Measurements from ENCODE around the gene FKBP1B. TPM values are rescaled to one million over a fixed set of nuclear protein-coding genes. Genes with fewer than 3 reads are reported as not detected.

FKBP1B gene
- total RNA-seq, 1 donor from 2014 or later = 1.4 TPM

DNA sequence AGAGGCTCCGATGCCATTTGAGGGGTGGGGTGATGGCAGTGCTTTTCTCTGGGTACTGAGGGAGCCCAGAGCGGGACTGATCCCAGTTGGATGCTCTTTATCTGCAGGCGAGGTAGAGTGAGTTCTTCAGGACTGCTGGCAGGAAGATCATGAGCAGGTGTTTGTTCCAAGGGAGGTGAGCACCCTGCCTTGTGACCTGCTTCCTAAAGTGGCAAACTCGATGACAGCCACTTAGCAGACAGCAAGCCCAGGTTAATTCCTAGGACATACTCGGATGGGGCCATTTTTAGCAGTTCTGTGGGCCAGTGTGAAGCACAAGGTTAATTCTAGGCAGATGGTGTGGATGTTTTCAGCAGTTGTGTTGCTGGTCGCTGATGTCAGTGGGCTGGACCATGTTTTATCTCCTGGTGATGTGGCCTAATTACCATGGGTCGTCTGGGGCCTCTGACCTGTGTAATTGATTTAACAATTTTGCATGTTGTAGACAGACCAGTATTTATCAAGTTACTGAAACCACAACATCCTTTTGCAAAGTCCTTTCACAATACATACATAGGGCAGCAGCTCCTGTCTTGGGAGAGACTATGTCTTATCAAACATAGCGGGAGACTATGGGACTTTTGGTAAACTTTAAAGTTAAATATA lies 4.9 kb downstream of the FKBP1B start:
- ATAC-seq (ENCODE audit: low read depth) (no peak), DNase-seq (no peak)
- no peak overlapping the region for H3K4me3 Mint-ChIP-seq
- no peaks in the 10 kb centered on the region for H3K9me3 Mint-ChIP-seq
- intact Hi-C loops (cut with micrococcal nuclease) = no loop called here
- no peaks in the 10 kb centered on the region for H3K4me1 Mint-ChIP-seq
- POLR2A ChIA-PET = interaction anchor here (0.6 kb wide), 1 partner anchor 53 kb away, joined by 3 read pairs; no protein-coding TSS in a partner anchor
- TF ChIP-seq, protein P1, sequence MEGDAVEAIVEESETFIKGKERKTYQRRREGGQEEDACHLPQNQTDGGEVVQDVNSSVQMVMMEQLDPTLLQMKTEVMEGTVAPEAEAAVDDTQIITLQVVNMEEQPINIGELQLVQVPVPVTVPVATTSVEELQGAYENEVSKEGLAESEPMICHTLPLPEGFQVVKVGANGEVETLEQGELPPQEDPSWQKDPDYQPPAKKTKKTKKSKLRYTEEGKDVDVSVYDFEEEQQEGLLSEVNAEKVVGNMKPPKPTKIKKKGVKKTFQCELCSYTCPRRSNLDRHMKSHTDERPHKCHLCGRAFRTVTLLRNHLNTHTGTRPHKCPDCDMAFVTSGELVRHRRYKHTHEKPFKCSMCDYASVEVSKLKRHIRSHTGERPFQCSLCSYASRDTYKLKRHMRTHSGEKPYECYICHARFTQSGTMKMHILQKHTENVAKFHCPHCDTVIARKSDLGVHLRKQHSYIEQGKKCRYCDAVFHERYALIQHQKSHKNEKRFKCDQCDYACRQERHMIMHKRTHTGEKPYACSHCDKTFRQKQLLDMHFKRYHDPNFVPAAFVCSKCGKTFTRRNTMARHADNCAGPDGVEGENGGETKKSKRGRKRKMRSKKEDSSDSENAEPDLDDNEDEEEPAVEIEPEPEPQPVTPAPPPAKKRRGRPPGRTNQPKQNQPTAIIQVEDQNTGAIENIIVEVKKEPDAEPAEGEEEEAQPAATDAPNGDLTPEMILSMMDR (IDR thresholded peaks at IDR 0.05) = no peak
- no peaks in the 10 kb centered on the region for H3K27me3 Mint-ChIP-seq
- H3K36me3 Mint-ChIP-seq (ENCODE audit: low read depth) = no peaks in the 10 kb centered on the region
- CTCF ChIA-PET = no interaction called here
- H3K27ac Mint-ChIP-seq = no peak overlapping the region

DNA sequence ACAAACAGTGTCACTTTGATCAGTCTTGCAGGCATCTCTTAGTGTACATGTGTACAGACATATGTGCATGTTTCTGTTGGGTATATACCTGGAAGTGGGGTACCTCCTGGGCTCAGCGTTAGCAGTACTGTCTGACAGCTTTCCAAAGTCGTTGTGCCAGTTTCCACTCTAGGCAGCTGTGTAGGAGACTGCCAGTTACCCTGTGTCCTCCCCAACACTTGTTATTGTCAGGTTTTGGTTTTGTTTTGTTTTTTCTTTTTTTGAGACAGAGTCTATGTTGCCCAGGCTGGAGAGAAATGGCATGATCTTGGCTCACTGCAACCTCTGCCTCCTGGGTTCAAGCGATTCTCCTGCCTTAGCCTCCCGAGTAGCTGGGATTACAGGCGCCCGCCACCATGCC lies 6.2 kb downstream of the FKBP1B start:
- Mint-ChIP-seq H3K4me1 (no peaks in the 10 kb centered on the region), H3K27me3 (no peaks in the 10 kb centered on the region), H3K36me3 (ENCODE audit: low read depth) (no peaks in the 10 kb centered on the region), H3K27ac (no peak overlapping the region), H3K9me3 (no peaks in the 10 kb centered on the region), H3K4me3 (no peak overlapping the region)
- ChIA-PET POLR2A (no interaction called here), CTCF (no interaction called here)
- intact Hi-C loops (cut with micrococcal nuclease) = no loop called here
- no peak for DNase-seq
- no peak for ATAC-seq (ENCODE audit: low read depth)
- TF ChIP-seq, protein P1 (IDR thresholded peaks at IDR 0.05) = no peak

DNA sequence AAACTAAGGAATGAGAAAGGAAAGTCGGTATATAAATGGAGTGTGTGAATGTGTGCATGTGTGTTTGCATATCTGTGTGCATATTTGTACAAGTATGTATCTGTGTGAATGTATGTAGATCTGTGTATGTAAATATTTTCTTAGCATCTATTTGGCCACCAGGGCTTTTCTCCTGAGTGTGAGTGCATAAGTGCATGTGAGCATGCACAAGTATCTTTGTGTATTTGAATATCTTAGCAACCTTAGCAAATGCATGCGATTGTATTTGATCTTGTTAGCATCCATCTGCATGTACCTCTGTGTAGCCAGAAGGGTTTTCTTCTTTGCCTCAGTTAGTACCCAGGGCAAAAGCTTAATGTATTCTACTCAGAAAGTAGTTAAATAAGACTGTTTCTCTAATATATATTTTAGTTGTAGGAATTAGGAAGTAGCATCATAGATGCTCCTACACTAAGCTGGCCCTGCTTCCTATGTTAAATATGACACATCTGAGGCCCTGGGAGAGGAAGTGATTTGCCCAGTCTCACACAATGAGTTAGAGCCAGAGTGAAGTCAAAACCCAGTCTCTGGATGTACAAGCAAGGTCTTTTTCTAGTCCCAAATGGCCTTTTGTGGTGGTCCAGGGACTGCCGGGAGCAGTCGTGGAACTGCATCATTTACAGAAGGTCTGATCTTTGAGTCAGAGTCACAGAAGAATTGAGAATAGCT lies 9.2 kb downstream of the FKBP1B start:
- no peak overlapping the region for H3K4me3 Mint-ChIP-seq
- intact Hi-C loops (cut with micrococcal nuclease) = no loop called here
- H3K27ac Mint-ChIP-seq = no peak overlapping the region
- ATAC-seq (ENCODE audit: low read depth) (no peak), DNase-seq (no peak)
- no peaks in the 10 kb centered on the region for H3K36me3 Mint-ChIP-seq (ENCODE audit: low read depth)
- TF ChIP-seq, protein P1 (IDR thresholded peaks at IDR 0.05) = no peak
- CTCF ChIA-PET = no interaction called here
- H3K27me3 Mint-ChIP-seq = no peaks in the 10 kb centered on the region
- H3K9me3 Mint-ChIP-seq = no peaks in the 10 kb centered on the region
- POLR2A ChIA-PET = interaction anchor here (0.6 to 0.8 kb wide), 2 partner anchors 17 to 18 kb away, joined by 3 to 10 read pairs; no protein-coding TSS in a partner anchor
- no peaks in the 10 kb centered on the region for H3K4me1 Mint-ChIP-seq

DNA sequence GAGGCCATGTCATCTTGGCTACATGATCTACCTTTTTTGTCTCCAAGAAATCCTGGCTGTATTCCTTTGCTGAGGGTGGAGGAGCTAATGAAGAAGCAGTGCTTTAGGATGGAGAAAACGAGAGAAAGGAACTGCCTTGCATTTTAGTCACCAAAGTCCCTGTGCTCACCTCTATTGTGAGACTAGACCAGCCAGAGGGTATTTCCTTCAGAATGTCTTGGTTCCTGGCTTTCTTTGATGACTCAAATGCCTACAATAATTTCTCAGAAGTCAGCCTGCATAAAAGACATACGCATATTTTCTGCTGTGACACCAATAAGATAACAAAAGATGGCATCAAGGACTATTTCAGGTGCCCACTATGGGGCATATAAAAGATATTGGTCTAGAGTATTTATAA lies 15.8 kb downstream of the FKBP1B start:
- POLR2A ChIA-PET = interaction anchor here (0.6 kb wide), 1 partner anchor 30 kb away, joined by 3 read pairs; no protein-coding TSS in a partner anchor
- ATAC-seq (ENCODE audit: low read depth) = no peak
- intact Hi-C loops (cut with micrococcal nuclease) = no loop called here

DNA sequence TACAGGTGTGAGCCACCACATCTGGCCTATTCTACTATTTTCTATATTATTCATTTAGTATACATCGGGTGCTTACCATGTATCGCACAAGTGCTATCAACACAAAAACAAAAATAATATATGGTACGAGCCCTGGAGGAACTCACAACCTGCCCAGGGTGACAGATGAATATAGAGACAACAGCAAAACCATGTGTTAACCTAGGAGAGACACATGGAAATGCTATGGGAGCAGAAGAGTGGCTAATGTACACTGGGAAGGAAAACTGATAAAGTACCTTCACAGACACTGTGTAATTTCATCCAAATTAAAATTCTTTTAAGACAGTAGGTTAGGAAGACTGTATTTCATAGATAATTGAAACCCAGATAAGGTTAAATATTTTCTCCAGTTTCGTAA lies 22.7 kb downstream of the FKBP1B start:
- Mint-ChIP-seq H3K36me3 (ENCODE audit: low read depth) (peaks cover 69% of the 10 kb centered on the region), H3K27ac (no peak overlapping the region), H3K4me1 (peaks cover 21% of the 10 kb centered on the region), H3K9me3 (no peaks in the 10 kb centered on the region), H3K27me3 (no peaks in the 10 kb centered on the region), H3K4me3 (no peak overlapping the region)
- ChIA-PET POLR2A (interaction anchor here (2.1 kb wide), 1 partner anchor 12 kb away, joined by 4 read pairs; the partner anchor contains the start of gene TP53I3), CTCF (interaction anchor here (1.5 kb wide), 1 partner anchor 12 kb away, joined by 10 read pairs; the partner anchor contains the start of gene TP53I3)
- no peak for ATAC-seq (ENCODE audit: low read depth)
- no peak for DNase-seq
- TF ChIP-seq, protein P1 (IDR thresholded peaks at IDR 0.05) = no peak
- intact Hi-C loops (cut with micrococcal nuclease) = no loop called here

More for the DNA sequence above, 15.8 kb downstream of the FKBP1B start:
- Mint-ChIP-seq H3K9me3 (no peaks in the 10 kb centered on the region), H3K4me3 (no peak overlapping the region), H3K27ac (no peak overlapping the region), H3K36me3 (ENCODE audit: low read depth) (peaks cover 50% of the 10 kb centered on the region), H3K4me1 (no peaks in the 10 kb centered on the region), H3K27me3 (no peaks in the 10 kb centered on the region)
- TF ChIP-seq, protein P1 (IDR thresholded peaks at IDR 0.05) = no peak
- DNase-seq = no peak
- CTCF ChIA-PET = interaction anchor here (3.4 kb wide), 1 partner anchor 241 kb away, joined by 14 read pairs; no protein-coding TSS in a partner anchor

All from activated B cell treated with CpG ODN at 0.5 μM for 24 hours (primary cell).